ENCODE data around the gene UBTD1. TPM values are rescaled to one million over a fixed set of nuclear protein-coding genes. Genes with fewer than 3 reads are reported as not detected.
"Not testable (repeated sequence)": the region's sequence is repeated elsewhere in the genome, so short reads cannot be mapped to it uniquely, and the experiment has no call there.

The UBTD1 gene
- polyA plus RNA-seq, 1 donor = 4.1 TPM

GRCh38 chr10:97522937-97523336 lies 24.2 kb downstream of the UBTD1 start:
- Histone ChIP-seq H3K9me3 (ENCODE audit: control insufficient read depth, low read depth, low read length) (no peaks in the 10 kb centered on the region), H3K4me1 (ENCODE audit: control insufficient read depth, insufficient read depth, low read length) (no peaks in the 10 kb centered on the region), H3K36me3 (ENCODE audit: control insufficient read depth, insufficient read depth, low read length) (no peaks in the 10 kb centered on the region), H3K27ac (ENCODE audit: low read length) (no peak overlapping the region), H3K27me3 (ENCODE audit: control insufficient read depth, insufficient read depth, low read length) (no peaks in the 10 kb centered on the region), H3K4me3 (ENCODE audit: low read length) (no peak overlapping the region)
- no peak for DNase-seq
- 88% methylated on average over 2 of the region's 8 CpGs for WGBS (ENCODE audit: insufficient coverage, low lambda C conversion rate)

- no CpG with 5 or more reads among the region's 5 CpGs for WGBS (ENCODE audit: insufficient coverage, low lambda C conversion rate)
- Histone ChIP-seq H3K4me1 (ENCODE audit: control insufficient read depth, insufficient read depth, low read length) (no peaks in the 10 kb centered on the region), H3K27ac (ENCODE audit: low read length) (no peak overlapping the region), H3K4me3 (ENCODE audit: low read length) (no peak overlapping the region), H3K36me3 (ENCODE audit: control insufficient read depth, insufficient read depth, low read length) (no peaks in the 10 kb centered on the region), H3K27me3 (ENCODE audit: control insufficient read depth, insufficient read depth, low read length) (no peaks in the 10 kb centered on the region), H3K9me3 (ENCODE audit: control insufficient read depth, low read depth, low read length) (peaks cover 3% of the 10 kb centered on the region)
- no peak for DNase-seq
Observed at GRCh38 chr10:97525086-97525485, 26.4 kb downstream of the UBTD1 start.

GRCh38 chr10:97525683-97526110 lies 27.0 kb downstream of the UBTD1 start:
- no peaks in the 10 kb centered on the region for H3K27me3 ChIP-seq (ENCODE audit: control insufficient read depth, insufficient read depth, low read length)
- H3K27ac ChIP-seq (ENCODE audit: low read length) = no peak overlapping the region
- no peaks in the 10 kb centered on the region for H3K4me1 ChIP-seq (ENCODE audit: control insufficient read depth, insufficient read depth, low read length)
- DNase-seq = no peak
- H3K4me3 ChIP-seq (ENCODE audit: low read length) = no peak overlapping the region
- H3K36me3 ChIP-seq (ENCODE audit: control insufficient read depth, insufficient read depth, low read length) = no peaks in the 10 kb centered on the region
- H3K9me3 ChIP-seq (ENCODE audit: control insufficient read depth, low read depth, low read length) = peaks cover 3% of the 10 kb centered on the region
- WGBS (ENCODE audit: insufficient coverage, low lambda C conversion rate) = 60% methylated on average over 1 of the region's 1 CpG

- WGBS (ENCODE audit: insufficient coverage, low lambda C conversion rate) = no CpG with 5 or more reads among the region's 29 CpGs
- not testable (repeated sequence) for H3K27ac ChIP-seq (ENCODE audit: low read length); H3K36me3 ChIP-seq (ENCODE audit: control insufficient read depth, insufficient read depth, low read length); H3K4me1 ChIP-seq (ENCODE audit: control insufficient read depth, insufficient read depth, low read length); DNase-seq; H3K4me3 ChIP-seq (ENCODE audit: low read length); H3K9me3 ChIP-seq (ENCODE audit: control insufficient read depth, low read depth, low read length); H3K27me3 ChIP-seq (ENCODE audit: control insufficient read depth, insufficient read depth, low read length)
Observed at GRCh38 chr10:97528876-97529275, 30.2 kb downstream of the UBTD1 start.

GRCh38 chr10:97529685-97530465 lies 31.2 kb downstream of the UBTD1 start:
- H3K4me1 ChIP-seq (ENCODE audit: control insufficient read depth, insufficient read depth, low read length) = no peaks in the 10 kb centered on the region
- H3K9me3 ChIP-seq (ENCODE audit: control insufficient read depth, low read depth, low read length) = peaks cover 3% of the 10 kb centered on the region
- H3K27me3 ChIP-seq (ENCODE audit: control insufficient read depth, insufficient read depth, low read length) = no peaks in the 10 kb centered on the region
- H3K4me3 ChIP-seq (ENCODE audit: low read length) = no peak overlapping the region
- no CpG with 5 or more reads among the region's 14 CpGs for WGBS (ENCODE audit: insufficient coverage, low lambda C conversion rate)
- no peak for DNase-seq
- H3K27ac ChIP-seq (ENCODE audit: low read length) = no peak overlapping the region
- no peaks in the 10 kb centered on the region for H3K36me3 ChIP-seq (ENCODE audit: control insufficient read depth, insufficient read depth, low read length)

- no peak overlapping the region for H3K27ac ChIP-seq (ENCODE audit: low read length)
- H3K4me1 ChIP-seq (ENCODE audit: control insufficient read depth, insufficient read depth, low read length) = no peaks in the 10 kb centered on the region
- WGBS (ENCODE audit: insufficient coverage, low lambda C conversion rate) = no CpG with 5 or more reads among the region's 10 CpGs
- no peaks in the 10 kb centered on the region for H3K27me3 ChIP-seq (ENCODE audit: control insufficient read depth, insufficient read depth, low read length)
- no peak overlapping the region for H3K4me3 ChIP-seq (ENCODE audit: low read length)
- H3K9me3 ChIP-seq (ENCODE audit: control insufficient read depth, low read depth, low read length) = peaks cover 3% of the 10 kb centered on the region
- H3K36me3 ChIP-seq (ENCODE audit: control insufficient read depth, insufficient read depth, low read length) = no peaks in the 10 kb centered on the region
- no peak for DNase-seq
Observed at GRCh38 chr10:97531401-97531986, 32.8 kb downstream of the UBTD1 start.

- no peaks in the 10 kb centered on the region for H3K4me1 ChIP-seq (ENCODE audit: control insufficient read depth, insufficient read depth, low read length)
Observed at GRCh38 chr10:97532935-97533671, 34.4 kb downstream of the UBTD1 start.

GRCh38 chr10:97533888-97534287 lies 35.2 kb downstream of the UBTD1 start:
- H3K4me1 ChIP-seq (ENCODE audit: control insufficient read depth, insufficient read depth, low read length) = no peaks in the 10 kb centered on the region
- H3K27me3 ChIP-seq (ENCODE audit: control insufficient read depth, insufficient read depth, low read length) = no peaks in the 10 kb centered on the region
- peaks cover 3% of the 10 kb centered on the region for H3K9me3 ChIP-seq (ENCODE audit: control insufficient read depth, low read depth, low read length)
- no peak for DNase-seq
- WGBS (ENCODE audit: insufficient coverage, low lambda C conversion rate) = no CpG with 5 or more reads among the region's 6 CpGs
- H3K36me3 ChIP-seq (ENCODE audit: control insufficient read depth, insufficient read depth, low read length) = no peaks in the 10 kb centered on the region
- H3K4me3 ChIP-seq (ENCODE audit: low read length) = no peak overlapping the region
- H3K27ac ChIP-seq (ENCODE audit: low read length) = no peak overlapping the region

More at GRCh38 chr10:97532935-97533671, 34.4 kb downstream of the UBTD1 start:
- H3K36me3 ChIP-seq (ENCODE audit: control insufficient read depth, insufficient read depth, low read length) = no peaks in the 10 kb centered on the region
- no CpG with 5 or more reads among the region's 12 CpGs for WGBS (ENCODE audit: insufficient coverage, low lambda C conversion rate)
- DNase-seq = no peak
- no peaks in the 10 kb centered on the region for H3K27me3 ChIP-seq (ENCODE audit: control insufficient read depth, insufficient read depth, low read length)
- no peak overlapping the region for H3K4me3 ChIP-seq (ENCODE audit: low read length)
- H3K9me3 ChIP-seq (ENCODE audit: control insufficient read depth, low read depth, low read length) = peaks cover 3% of the 10 kb centered on the region
- no peak overlapping the region for H3K27ac ChIP-seq (ENCODE audit: low read length)

- H3K27ac ChIP-seq (ENCODE audit: low read length) = no peak overlapping the region
- H3K4me1 ChIP-seq (ENCODE audit: control insufficient read depth, insufficient read depth, low read length) = no peaks in the 10 kb centered on the region
- WGBS (ENCODE audit: insufficient coverage, low lambda C conversion rate) = no CpG with 5 or more reads among the region's 6 CpGs
- no peaks in the 10 kb centered on the region for H3K27me3 ChIP-seq (ENCODE audit: control insufficient read depth, insufficient read depth, low read length)
- no peaks in the 10 kb centered on the region for H3K9me3 ChIP-seq (ENCODE audit: control insufficient read depth, low read depth, low read length)
- no peaks in the 10 kb centered on the region for H3K36me3 ChIP-seq (ENCODE audit: control insufficient read depth, insufficient read depth, low read length)
- no peak overlapping the region for H3K4me3 ChIP-seq (ENCODE audit: low read length)
- DNase-seq = no peak
Observed at GRCh38 chr10:97534746-97535367, 36.1 kb downstream of the UBTD1 start.

GRCh38 chr10:97537186-97537869 lies 38.6 kb downstream of the UBTD1 start:
- WGBS (ENCODE audit: insufficient coverage, low lambda C conversion rate) = no CpG with 5 or more reads among the region's 5 CpGs
- H3K4me3 ChIP-seq (ENCODE audit: low read length) = no peak overlapping the region
- no peaks in the 10 kb centered on the region for H3K4me1 ChIP-seq (ENCODE audit: control insufficient read depth, insufficient read depth, low read length)
- DNase-seq = no peak
- H3K27ac ChIP-seq (ENCODE audit: low read length) = no peak overlapping the region
- no peaks in the 10 kb centered on the region for H3K36me3 ChIP-seq (ENCODE audit: control insufficient read depth, insufficient read depth, low read length)
- H3K9me3 ChIP-seq (ENCODE audit: control insufficient read depth, low read depth, low read length) = no peaks in the 10 kb centered on the region
- no peaks in the 10 kb centered on the region for H3K27me3 ChIP-seq (ENCODE audit: control insufficient read depth, insufficient read depth, low read length)
